HepG2 (cell line): ENCODE results near the gene ARHGAP20. TPM values are rescaled to one million over a fixed set of nuclear protein-coding genes. Genes with fewer than 3 reads are reported as not detected.

Experiments
- ATAC-seq: fragments of 200-7000 bp; cut with Tn5 transposase; 3 replicates; pipeline ENCODE4 v1.9.1; 2020; ENCODE audit warnings: mild to moderate bottlenecking, moderate library complexity
- BruUV-seq: library from RNA; stranded (reverse); fragments of 400-500 nt; replicated peaks from 2 replicates; lab custom pipeline; 2021; lab: Mats Ljungman, UMichigan
- CTCF ChIA-PET: fragments of 300-600 bp; formaldehyde crosslinking; extraction: SDS; loops from one replicate; lab custom pipeline; 2021; ENCODE audit warnings: low total read pairs, inconsistent platforms, low intra/inter-chr PET ratio; lab: Yijun Ruan, JAX
- POLR2A ChIA-PET: fragments of 350-600 bp; sonication (Branson Sonifier 250); formaldehyde crosslinking; loops from one replicate; lab custom pipeline; 2020; ENCODE audit warnings: antibody characterized with exemption, inconsistent platforms; lab: Yijun Ruan, JAX
- DNase-seq: peaks from one replicate; pipeline ENCODE4 v3.0.0-alpha.2; 2015; ENCODE audit warnings: low spot score
- FAIRE-seq: peaks from 3 replicates; lab custom pipeline; 2011; peaks lifted over from hg19 to GRCh38; lab: Jason Lieb, UNC
- H2AFZ ChIP-seq: one replicate; pipeline ENCODE4 v1.6.1; 2011; ENCODE audit warnings: low read length, inconsistent platforms
- H3K27ac ChIP-seq: fragments of 300-600 bp; 3 replicates; pipeline ENCODE4 v1.8.0; 2011; ENCODE audit warnings: mixed run types, mild to moderate bottlenecking, mixed read lengths, low read length, inconsistent platforms; ENCODE audit not compliant: insufficient read depth; ENCODE audit errors: extremely low read length
- H3K27me3 ChIP-seq, 2 experiments: fragments of 200-600 bp in 1 of 2; 2 replicates in 1 of 2; 3 replicates in 1 of 2; pipeline versions ENCODE4 v1.6.0 to v1.8.0; 2011; ENCODE audit warnings: low read length in 2 of 2, mild to moderate bottlenecking in 2 of 2, moderate library complexity in 2 of 2, inconsistent platforms in 1 of 2; ENCODE audit not compliant: insufficient read depth in 2 of 2, control insufficient read depth in 1 of 2
- H3K36me3 ChIP-seq, 2 experiments: fragments of 200-600 bp in 1 of 2; replicated peaks in 1 of 2; 2 replicates in 1 of 2; 3 replicates in 1 of 2; pipeline versions ENCODE4 v1.5.1 to v1.8.0; 2011; ENCODE audit warnings: low read length in 2 of 2, inconsistent platforms in 1 of 2; ENCODE audit not compliant: insufficient read depth in 2 of 2, control insufficient read depth in 1 of 2
- H3K4me1 ChIP-seq: 2 replicates; pipeline ENCODE4 v1.5.1; 2012; ENCODE audit warnings: low read length, inconsistent platforms; ENCODE audit not compliant: insufficient read depth
- H3K4me2 ChIP-seq: 2 replicates; pipeline ENCODE4 v1.6.0; 2011; ENCODE audit warnings: low read depth, low read length, inconsistent platforms
- H3K4me3 ChIP-seq, 3 experiments: fragments of 200-600 bp in 1 of 3; sonication (generic), shearing (Covaris generic) in 1 of 3; replicated peaks in 1 of 3; 2 replicates each; pipeline ENCODE4 v1.5.1; 2011 to 2016; ENCODE audit warnings: low read length in 3 of 3, inconsistent platforms in 2 of 3, low read depth in 2 of 3, mild to moderate bottlenecking in 2 of 3, control low read depth in 1 of 3, mixed read lengths in 1 of 3; ENCODE audit not compliant: insufficient read depth in 1 of 3
- H3K79me2 ChIP-seq: one replicate; pipeline ENCODE4 v1.6.1; 2011; ENCODE audit warnings: low read length, inconsistent platforms; ENCODE audit not compliant: insufficient read depth
- H3K9ac ChIP-seq: 2 replicates; pipeline ENCODE4 v1.6.0; 2011; ENCODE audit warnings: mild to moderate bottlenecking, low read depth, low read length, inconsistent platforms; ENCODE audit not compliant: insufficient read depth
- H3K9me3 ChIP-seq: 2 replicates; pipeline ENCODE4 v1.5.1; 2012; ENCODE audit warnings: mild to moderate bottlenecking, low read length
- H4K20me1 ChIP-seq: 2 replicates; pipeline ENCODE4 v1.6.0; 2011; ENCODE audit warnings: inconsistent platforms, mild to moderate bottlenecking, low read length, moderate library complexity; ENCODE audit not compliant: insufficient read depth
- CBX2 ChIP-seq, 2 experiments: fragments of 200-600 bp in 1 of 2; sonication (generic); formaldehyde crosslinking in 1 of 2; IDR thresholded peaks; 2 replicates each; pipeline versions ENCODE4 v1.7.0 to v1.8.1; 2018 to 2022; ENCODE audit warnings: low read depth in 2 of 2, low read length in 1 of 2, mild to moderate bottlenecking in 1 of 2, missing genetic modification reagents in 1 of 2
- KDM5A ChIP-seq: fragments of 200-600 bp; sonication (generic); IDR thresholded peaks from 2 replicates; pipeline ENCODE4 v1.7.0; 2018; ENCODE audit warnings: antibody characterized with exemption, mild to moderate bottlenecking, low read length, borderline replicate concordance
- SATB2 ChIP-seq: sonication (generic); formaldehyde crosslinking; IDR thresholded peaks from 2 replicates; pipeline ENCODE4 v1.5.0; 2020; ENCODE audit warnings: missing genetic modification reagents
- ZNF276 ChIP-seq: sonication (generic); formaldehyde crosslinking; IDR thresholded peaks from 2 replicates; pipeline ENCODE4 v1.4.0; 2020; ENCODE audit warnings: mild to moderate bottlenecking, low read depth, missing genetic modification reagents
- ZNF564 ChIP-seq: sonication (generic); formaldehyde crosslinking; IDR thresholded peaks from 2 replicates; pipeline ENCODE4 v1.8.1; 2023; ENCODE audit warnings: mild to moderate bottlenecking, missing genetic modification reagents
- WGBS: methylation state at CpG from one replicate; pipeline ENCODE4 v1.1.6; 2017; ENCODE audit warnings: low lambda C conversion rate; 5-methylcytosine and 5-hydroxymethylcytosine counted together
- in situ Hi-C: cut with HindIII; loops from 2 replicates; pipeline ENCODE4 v1.10.0; 2017; ENCODE audit warnings: low pct_unique_long_range_greater_than_20kb; ENCODE audit not compliant: extremely low pct_ligation_motif_present
- intact Hi-C: fragments of 100-400 bp; cut with micrococcal nuclease; formaldehyde crosslinking; loops from one replicate; pipeline ENCODE4 v1.10.0; 2022; ENCODE audit not compliant: unreplicated experiment
- polyA plus RNA-seq, 8 experiments: library from polyadenylated mRNA; depleted of rRNA in 3 of 8; stranded (reverse) in 7 of 8; unstranded in 1 of 8; fragments of >200 nt; fragmentation: Illumina TruSeq in 4 of 8; extraction: Trizol in 4 of 8; gene quantifications; 2 replicates each; pipeline versions ENCODE4 v1.2.1 to v1.2.3, GENCODE V29; 2011 to 2016; ENCODE audit warnings: low read depth in 4 of 8, missing spikeins in 1 of 8, mixed read lengths in 1 of 8; ENCODE audit not compliant: insufficient read depth in 1 of 8
- total RNA-seq, 5 experiments: library from RNA; depleted of rRNA; stranded (reverse); fragments of >200 nt; fragmentation: Illumina TruSeq; extraction: Trizol; gene quantifications; 2 replicates each; pipeline ENCODE4 v1.2.3, GENCODE V29; 2016; ENCODE audit warnings: low read depth in 1 of 5

The ARHGAP20 gene
- total and polyA plus RNA-seq, 2 of the 13 experiments (the other 11 are each of a cell fraction or from before 2014, with no cell fraction given), result not detected

- intact Hi-C loops, result no loop called here
- no peaks in the 10 kb centered on the region for H3K36me3 ChIP-seq
- CTCF ChIA-PET, result no interaction called here
- no peaks in the 10 kb centered on the region for H3K4me1 ChIP-seq
- no peak overlapping the region for H3K9ac ChIP-seq
- no peak for FAIRE-seq
- no peaks in the 10 kb centered on the region for H4K20me1 ChIP-seq
- 0% methylated on average over 2 of the region's 2 CpGs for WGBS
- TF ChIP-seq SATB2 (CRISPR knock-in tag) (no peak), ZNF564 (CRISPR knock-in tag) (no peak), ZNF276 (CRISPR knock-in tag) (no peak), CBX2 (IDR thresholded peaks at IDR 0.05; ENCODE audit: low read depth, low read length) (no peak), CBX2 (CRISPR knock-in tag; IDR thresholded peaks at IDR 0.05; ENCODE audit: low read depth) (no peak), KDM5A (no peak)
- TF ChIP-seq, all 625 proteins: peak for 0
- POLR2A ChIA-PET, result no interaction called here
- Histone ChIP-seq H3K79me2 (no peaks in the 10 kb centered on the region), H3K4me2 (no peak overlapping the region), H3K9me3 (no peaks in the 10 kb centered on the region), H3K27me3 (no peaks in the 10 kb centered on the region), H3K4me3 (no peak overlapping the region), H3K27ac (no peak overlapping the region), H2AFZ (no peak overlapping the region)
- BruUV-seq, result no TSS peak
- DNase-seq (no peak), ATAC-seq (no peak)
- in situ Hi-C loops, result no loop called here
These were observed 36.7 kb downstream of the ARHGAP20 start for GRCh38 chr11:110675548-110675947.
